ENCODE data around the gene STPG1.

Gene STPG1

DNA sequence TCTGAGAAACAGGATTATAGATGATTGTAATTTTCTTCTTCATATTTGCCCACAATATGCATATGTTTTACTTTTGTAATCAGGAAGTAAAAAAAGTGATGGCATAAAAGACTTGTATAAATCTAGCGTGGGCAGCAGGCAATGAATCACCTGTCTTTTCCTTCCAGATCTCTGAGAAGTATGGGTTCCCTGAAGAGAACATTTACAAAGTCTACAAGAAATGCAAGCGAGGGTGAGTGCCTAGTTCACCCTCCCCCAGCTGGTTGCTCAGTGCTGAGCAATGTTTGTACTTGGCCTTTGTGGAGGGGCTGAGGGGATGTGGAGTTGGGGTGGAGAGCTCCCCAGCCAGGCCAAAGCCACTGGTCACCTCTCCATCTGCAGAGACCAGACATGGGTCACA, 63.7 kb downstream of the STPG1 start:
- no peak for TF ChIP-seq CTCF (IDR thresholded peaks at IDR 0.05; ENCODE audit: low read depth, low read length)
- no peak overlapping the region for H3K4me3 ChIP-seq (ENCODE audit: low read depth, low read length)

GRCh38 chr1:24348196-24348595, 65.4 kb downstream of the STPG1 start:
- H3K4me3 ChIP-seq (ENCODE audit: low read depth, low read length): no peak overlapping the region
- no peak for TF ChIP-seq CTCF (IDR thresholded peaks at IDR 0.05; ENCODE audit: low read depth, low read length)

GRCh38 chr1:24347159-24347934, 66.2 kb downstream of the STPG1 start:
- TF ChIP-seq CTCF (IDR thresholded peaks at IDR 0.05; ENCODE audit: low read depth, low read length): no peak
- no peak overlapping the region for H3K4me3 ChIP-seq (ENCODE audit: low read depth, low read length)

- TF ChIP-seq CTCF (IDR thresholded peaks at IDR 0.05; ENCODE audit: low read depth, low read length): no peak
- H3K4me3 ChIP-seq (ENCODE audit: low read depth, low read length): no peak overlapping the region
Measured at GRCh38 chr1:24345334-24345733, 68.2 kb downstream of the STPG1 start.

- no peak for TF ChIP-seq CTCF (IDR thresholded peaks at IDR 0.05; ENCODE audit: low read depth, low read length)
- H3K4me3 ChIP-seq (ENCODE audit: low read depth, low read length): no peak overlapping the region
Measured at GRCh38 chr1:24344090-24344742, 69.4 kb downstream of the STPG1 start.

DNA sequence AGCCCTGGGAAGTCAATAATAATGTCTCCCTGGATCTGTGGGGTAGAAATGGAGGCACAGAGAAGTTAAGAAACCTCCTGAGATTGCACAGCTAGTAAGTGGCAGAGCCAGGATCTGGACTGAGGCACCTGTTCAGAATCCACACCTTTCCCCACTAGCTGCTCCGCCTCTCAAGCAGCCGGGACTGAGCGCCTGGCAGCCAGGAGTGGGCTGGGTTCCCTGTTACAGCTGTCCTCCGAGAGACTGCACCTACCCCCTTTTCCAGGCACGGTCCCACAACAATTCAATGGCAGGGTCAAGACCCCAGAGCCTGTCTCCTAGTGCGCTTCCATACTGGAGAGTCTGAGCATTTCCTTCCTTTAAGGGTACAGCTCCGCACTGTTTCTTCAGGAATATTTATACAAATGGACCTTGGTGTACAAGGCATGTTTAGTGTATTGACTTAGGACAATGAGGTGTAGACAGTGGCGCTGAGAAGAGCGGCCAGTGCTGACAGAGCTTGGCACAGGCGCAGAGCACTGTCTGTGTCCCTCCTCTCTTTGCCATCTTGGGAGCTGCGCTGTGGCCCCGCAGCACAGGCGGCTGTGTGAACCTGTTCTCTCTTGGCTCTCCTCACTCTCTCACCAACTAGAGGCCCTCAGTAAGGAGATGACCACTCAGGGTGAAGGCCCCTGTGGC, 70.0 kb downstream of the STPG1 start:
- no peak for TF ChIP-seq CTCF (IDR thresholded peaks at IDR 0.05; ENCODE audit: low read depth, low read length)
- H3K4me3 ChIP-seq (ENCODE audit: low read depth, low read length): no peak overlapping the region

DNA sequence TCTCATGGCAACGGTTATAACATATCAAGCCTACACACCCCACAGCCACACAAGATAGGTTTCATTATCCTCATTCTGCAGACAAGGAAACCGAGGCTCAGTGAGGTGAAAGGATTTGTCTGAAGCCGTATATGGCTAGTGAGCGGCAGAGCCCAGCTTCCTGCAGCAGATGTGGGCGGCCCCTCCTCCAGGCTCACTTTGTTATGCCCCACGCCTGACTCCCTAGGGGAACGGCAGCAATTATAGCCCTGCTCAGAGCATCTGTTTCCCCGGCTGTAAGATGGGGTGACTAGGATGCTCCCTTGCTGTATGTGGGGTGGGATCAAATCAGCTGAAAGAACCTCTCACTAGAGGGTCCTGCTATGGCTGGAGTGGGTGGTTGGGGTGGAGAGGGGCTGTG, 72.3 kb downstream of the STPG1 start:
- no peak overlapping the region for H3K4me3 ChIP-seq (ENCODE audit: low read depth, low read length)

More for the DNA sequence above, 72.3 kb downstream of the STPG1 start:
- TF ChIP-seq CTCF (IDR thresholded peaks at IDR 0.05; ENCODE audit: low read depth, low read length): no peak

Measured in WI38 (cell line).